Nucleus accumbens (tissue), 56 donors: Measurements from ENCODE around the gene EWSR1.
"Not testable (repeated sequence)": the region's sequence is repeated elsewhere in the genome, so short reads cannot be mapped to it uniquely, and the experiment has no call there.

ENCODE experiments used
- DNase-seq, 56 donors: peaks; one replicate each; lab custom pipeline; 2025; lab: John Stamatoyannopoulos, UW

The EWSR1 gene

DNA sequence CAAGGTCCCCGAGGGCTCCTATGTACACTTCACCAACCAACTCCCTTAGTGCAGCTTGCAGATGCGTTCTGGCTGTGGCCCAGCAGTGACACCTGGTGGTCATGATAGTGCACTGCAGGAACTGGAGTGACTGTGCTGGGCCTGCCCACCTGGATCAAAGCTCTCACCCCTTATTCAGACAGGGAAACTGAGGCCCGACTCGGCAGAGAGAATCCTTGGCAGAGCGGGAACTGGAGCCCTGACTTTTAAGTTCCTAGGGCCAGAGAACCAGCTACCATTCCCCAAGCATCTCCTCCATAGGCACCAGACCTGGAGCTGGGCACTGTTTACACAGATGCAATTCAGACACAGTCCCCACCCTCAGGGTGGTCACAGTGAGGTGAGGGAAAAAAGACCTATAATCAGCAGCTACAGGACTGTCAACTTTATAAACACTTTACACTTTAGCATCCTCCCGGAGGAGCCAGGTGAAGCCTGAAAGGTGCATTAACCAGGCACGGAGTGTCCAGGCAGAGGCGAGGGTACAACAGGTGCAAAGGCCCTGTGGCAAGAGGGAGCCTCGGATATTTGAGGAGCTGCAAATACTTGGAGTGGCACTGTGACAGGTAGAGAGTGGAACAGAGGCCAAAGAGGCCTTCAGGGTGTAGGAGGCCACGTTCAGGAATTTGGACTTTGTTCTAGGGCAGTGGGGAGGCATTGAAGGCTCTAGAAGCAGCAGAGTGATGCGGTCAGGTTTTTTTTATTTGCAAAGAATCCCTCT, 22.3 kb upstream of the EWSR1 start:
- peak in 43 of 56 donors; percentile 13 to 85 (median 43) for DNase-seq

DNA sequence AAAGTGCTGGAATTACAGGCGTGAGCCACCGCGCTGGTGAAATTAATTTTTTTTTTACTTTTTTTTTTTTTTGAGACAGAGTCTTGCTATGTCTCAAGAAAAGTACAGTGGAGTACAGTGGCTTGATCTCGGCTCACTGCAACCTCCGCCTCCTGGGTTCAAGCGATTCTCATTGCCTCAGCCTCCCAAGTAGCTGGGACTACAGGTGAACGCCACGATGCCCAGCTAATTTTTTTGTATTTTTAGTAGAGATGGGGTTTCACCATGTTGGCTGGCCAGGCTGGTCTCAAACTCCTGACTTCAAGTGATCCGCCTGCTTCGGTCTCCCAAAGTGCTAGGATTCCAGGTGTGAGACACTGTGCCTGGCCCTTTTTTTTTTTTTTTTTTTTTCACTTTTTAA, 20.2 kb upstream of the EWSR1 start:
- DNase-seq, result not testable (repeated sequence)

DNA sequence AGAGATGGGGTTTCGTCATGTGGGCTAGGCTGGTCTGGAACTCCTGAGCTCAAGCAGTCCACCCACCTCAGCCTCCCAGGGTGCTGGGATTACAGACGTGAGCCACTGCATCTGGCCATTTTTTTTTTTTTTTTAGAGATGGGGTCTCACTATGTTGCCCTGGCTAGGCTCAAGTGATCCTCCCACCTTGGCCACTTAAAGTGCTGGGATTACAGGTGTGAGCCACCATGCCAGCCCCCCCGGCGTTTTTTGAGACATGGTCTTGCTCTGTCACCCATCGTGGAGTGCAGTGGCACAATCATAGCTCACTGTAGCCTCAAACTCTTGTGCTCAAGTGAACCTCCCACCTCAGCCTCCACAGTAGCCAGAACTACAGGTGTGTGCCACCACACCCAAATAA, 16.8 kb upstream of the EWSR1 start:
- no peak for DNase-seq

DNA sequence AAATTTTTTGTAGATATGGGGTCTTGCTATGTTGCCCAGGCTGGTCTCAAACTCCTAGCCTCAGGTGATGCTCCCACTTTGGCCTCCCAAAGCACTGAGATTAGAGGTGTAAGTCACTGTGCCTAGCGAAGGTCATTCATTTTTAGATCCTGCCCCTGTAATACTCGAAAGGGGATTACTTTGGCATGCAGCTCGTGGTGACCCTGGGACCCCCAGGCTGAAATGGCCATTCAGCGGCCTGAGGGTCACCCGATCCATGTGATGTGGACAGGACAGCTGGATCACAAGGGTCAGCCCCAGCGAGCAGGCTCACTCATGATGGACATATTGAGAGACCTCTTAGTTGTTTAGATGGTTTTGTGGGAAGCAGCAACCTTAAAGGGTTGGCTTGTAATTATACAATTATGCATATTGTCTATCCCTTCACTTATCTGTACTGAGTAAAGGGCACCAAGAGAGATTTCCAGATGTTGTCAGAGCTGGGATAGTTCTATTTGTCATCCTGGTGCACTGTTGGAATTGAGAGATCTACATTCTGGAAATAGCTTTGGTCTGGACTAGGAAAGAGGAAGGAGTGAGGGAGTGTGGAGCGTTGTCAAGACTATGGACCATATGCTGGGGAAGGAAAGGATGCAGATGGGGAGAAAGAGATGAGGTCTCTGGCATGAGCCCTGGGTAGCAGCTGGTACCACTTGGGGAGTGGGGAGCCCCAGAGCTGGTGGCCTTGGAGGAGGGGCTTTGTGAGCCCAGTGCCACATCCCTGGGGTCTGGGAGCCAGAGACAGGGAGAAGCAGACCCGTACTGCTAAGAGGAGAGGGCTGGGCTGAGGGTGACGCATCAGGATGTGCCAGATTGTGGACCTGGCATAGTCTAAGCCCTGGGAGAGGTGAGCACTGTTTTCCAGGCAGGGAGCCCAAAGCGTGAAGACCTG, 15.8 kb upstream of the EWSR1 start:
- no peak for DNase-seq

DNA sequence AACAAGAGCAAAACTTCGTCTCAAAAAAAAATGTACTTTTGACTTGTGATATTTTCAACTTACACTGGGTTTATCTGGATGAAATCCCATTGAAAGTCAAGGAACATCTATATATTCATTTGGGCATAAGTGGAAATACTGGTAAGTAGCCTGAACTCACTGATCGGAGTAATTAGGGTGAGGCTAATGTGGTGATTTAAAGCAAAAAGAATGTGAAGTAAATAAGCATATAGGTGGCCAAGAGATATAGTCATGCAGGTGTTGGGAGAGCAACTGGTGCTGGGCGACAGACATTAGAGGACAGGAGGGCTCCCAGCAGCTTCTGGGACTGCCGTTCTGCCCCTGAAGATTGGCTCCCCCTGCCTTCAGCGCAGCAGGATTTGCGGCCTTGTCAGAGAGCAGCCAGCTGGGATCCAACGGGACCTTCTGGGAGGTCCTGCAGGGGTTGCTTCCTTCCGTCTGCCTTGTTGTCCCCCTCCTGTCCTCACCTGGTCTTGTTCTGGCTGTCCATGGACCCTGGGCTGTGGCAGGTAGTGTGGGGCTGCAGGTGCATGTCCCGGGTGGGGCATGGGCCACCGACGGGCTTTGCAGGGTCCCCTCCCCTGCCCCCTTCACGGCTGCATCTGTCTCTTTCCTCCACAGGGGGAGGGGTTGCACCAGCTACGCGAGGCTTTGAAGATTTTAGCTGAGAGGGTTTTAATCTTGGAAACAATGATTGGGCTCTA, 14.3 kb upstream of the EWSR1 start:
- DNase-seq, result no peak

DNA sequence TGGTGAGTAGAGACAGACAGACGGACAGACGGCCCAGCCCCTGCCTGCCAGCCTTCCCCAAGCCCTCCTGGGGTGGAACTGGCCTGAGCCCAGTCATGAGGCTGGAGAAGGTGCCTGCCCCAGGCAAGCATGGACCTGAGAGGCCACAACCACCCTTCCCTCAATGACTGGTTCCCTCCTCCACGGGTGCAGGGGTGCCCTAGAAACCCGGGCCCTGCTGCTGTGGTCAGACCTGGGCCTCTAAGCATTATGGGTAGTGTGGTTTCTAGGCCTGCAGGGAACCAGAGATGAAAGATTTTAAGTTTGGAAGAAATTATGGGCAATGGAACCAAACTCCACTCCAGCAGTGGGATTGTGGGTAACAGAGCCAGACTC, 13.8 kb upstream of the EWSR1 start:
- no peak for DNase-seq

DNA sequence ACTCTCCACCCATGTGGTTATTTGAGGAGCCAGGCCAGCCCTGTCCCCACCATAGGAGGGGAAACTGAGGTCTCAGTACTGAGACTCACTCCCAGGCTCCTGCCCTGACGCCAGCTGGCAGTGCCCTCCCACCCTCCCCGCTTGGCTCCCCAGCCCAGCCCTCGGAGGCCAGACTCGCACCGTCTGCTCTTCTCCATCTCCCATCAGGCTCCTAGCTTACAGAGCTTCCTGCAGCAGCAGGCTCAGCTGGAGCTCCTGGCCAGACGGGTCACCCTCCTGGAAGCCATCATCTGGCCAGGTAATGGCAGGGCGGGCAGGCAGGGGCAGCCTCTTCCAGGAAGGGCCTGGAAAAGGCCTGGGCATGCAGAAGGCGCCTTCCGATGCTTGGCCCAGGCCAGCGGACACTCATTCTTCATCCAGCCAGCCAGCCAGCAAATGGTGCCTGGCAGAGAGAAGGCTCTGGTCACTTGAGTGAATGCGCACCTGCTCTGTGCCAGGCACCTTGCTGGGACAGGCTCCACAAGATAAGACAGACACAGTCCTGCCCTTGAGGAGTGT, 12.9 kb upstream of the EWSR1 start:
- no peak for DNase-seq

DNA sequence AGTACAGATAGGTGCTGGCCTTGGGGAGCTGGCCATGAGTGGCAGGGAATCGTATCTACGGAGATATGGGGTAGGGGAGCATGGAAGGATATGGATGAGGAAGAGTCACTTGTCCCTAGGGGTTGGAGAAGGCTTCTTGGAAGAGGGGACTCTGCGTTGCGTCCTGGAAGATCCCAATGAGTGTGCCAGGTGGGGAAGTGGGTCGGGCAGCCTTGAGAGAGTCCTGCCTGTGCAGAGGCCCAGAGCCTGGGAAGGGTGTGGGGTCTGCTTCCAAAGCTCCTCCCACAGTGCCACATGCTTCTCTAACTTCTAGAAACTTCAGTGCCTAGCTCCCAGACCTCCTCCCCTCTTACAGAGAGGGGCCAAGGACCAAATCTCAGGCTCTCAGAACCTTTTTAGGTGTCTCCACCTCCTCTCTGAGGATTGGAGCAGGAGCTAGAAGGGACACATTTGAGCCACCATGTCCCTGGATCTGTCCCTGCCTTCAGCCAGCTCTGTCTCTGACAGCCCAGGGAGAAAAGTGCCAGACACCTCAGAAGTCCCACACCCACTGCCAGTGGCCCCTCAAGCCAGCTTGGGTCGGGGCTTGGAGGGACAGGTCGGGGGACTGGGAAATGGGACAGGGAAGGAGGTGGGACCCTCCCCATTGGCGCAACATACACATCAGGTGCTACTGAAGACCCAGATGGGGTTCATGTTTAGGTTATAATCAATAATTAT, 11.3 kb upstream of the EWSR1 start:
- no peak for DNase-seq

DNA sequence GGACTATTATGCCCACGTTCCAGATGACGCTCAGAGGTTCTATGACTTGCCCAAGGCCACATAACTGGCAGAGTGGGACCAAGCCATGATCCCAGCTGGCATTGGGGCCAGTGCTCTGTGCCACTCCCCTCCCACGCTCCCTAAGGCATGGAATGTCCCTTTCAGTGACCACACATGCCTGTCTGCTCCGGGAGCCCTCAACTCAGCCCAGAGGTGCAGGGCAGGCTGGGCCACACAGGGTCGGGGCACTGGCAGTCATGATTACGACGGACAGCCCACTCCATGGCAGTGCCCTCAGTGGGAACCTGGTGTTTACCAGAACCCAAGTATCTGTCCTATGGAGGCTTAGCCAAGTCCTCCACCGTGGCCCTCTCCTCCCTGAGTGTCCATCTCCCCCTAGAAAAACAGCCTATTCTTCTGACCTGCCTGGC, 10.3 kb upstream of the EWSR1 start:
- no peak for DNase-seq

DNA sequence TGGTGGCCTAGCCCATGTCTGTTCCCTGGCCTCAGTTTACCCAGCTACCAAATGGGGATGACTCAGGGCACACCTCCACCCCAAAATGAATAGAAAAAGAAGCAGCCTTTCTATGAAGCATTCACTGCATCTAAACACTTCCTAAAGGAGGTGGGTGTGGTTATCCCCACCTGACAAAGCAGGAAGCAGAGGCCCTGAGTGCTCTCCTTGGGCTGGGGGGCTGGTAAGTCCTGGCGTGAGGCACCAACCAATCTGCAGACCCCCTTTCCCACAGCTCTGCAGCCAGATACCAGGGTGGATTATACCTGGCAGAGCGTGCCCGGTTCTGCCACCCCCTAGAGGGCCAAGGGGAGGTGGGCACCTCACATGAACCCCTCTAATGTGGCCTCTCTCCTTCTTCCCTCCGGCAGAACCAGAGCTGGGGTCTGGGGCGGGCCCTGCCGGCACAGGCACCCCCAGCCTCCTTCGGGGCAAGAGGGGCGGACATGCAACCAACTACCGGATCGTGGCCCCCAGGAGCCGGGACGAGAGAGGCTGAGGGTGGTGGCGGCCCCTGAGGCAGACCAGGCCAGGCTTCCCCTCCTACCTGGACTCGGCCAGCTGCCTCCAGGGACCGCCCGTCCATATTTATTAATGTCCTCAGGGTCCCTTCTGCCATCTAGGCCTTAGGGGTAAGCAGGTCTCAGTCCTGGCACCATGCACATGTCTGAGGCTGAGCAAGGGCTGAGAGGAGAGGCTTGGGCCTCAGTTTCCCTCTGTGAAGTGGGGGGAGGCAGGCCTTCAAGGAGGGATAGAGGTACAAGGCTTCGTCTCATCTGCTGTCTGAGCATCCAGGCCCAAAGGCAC, 9.4 kb upstream of the EWSR1 start:
- no peak for DNase-seq

DNA sequence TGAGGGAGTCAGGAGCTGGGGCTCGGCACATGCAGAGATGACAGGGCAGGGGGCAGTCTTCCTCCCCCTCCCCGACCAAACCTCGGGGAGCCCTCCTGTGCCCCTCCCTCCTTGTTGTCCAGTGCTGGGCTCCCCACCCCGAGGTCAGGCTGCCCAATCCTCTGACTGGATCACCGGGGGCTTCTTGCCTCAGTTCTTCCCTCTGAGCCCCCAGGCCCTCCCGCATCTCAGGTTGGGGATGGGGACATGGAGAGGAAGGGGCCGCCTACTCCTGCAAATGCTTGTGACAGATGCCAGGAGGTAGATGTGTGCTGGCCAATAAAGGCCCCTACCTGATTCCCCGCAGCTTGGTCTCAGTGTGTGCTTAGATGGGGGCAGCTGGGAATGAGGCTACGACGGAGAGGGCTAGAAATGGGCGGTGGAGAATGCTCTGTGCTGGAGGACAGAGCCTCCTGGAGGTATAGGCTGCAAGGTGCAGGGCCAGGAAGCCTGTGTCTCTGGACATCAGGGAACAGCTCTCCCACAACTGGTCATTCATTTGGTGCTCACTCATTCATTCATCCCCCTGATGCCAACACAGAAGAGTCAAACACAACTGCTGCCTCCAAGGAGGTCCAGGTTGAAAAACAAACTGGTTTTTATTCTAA, 8.7 kb upstream of the EWSR1 start:
- no peak for DNase-seq

DNA sequence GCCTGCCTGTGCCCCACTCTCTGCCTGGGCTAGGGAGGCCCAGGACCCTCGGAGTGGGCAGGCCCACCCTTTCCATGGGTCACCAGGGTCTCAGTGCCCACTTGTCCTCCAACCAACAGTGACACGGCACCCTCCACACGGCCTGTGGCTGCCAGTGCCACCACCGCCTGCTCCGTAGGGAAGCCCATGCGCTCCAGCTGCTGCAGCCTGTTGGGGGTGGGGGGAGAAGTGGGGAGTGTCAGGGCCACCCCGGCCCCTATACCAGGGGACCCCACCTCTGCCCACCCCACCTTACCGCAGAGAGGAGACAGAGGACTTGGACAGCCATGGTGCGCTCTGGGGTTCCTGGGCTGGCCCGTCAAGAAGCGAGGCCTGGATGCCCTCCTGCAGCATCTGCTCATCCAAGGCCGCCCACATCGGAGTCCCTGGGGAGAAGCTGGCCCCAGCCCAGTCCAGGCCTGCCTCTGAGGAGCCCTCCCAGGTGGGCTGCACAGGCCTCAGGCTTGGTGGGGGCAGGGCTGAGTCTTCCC, 8.0 kb upstream of the EWSR1 start:
- no peak for DNase-seq

DNA sequence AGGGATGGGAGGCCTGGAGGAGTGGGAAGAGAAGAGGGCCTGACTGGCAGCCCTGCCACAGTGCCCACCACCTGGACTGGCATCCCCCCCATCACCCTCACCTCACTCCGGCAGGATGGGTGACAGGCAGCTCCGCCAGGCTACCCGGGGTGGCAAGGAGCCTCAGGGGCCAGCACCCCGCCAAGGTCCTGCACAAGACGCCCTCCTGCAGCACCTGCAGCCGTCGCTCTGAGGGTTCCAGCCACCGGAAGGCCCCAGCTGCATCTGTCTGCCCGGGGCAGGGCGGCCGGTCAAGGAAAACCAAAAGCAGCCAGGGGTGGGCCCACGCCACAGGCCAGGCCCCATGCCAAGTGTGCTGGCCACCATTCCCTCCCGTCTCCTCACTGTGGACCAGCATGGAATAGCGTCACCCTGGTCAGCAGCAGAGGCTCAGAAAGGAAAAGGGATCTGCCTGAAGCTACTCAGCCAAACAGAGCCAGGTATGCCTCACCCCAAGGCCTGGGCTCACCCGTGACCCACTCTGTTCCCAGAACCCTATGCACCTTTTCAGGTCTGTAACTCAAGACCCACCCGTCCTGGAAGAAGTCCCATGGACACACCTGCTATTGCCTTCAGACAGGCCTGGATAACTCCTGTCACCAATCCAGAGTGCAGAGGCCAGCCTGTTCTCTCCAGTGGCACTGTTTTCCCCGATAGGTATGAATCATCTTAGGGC, 7.3 kb upstream of the EWSR1 start:
- peak in 2 of 56 donors; percentile 16 to 24 for DNase-seq

DNA sequence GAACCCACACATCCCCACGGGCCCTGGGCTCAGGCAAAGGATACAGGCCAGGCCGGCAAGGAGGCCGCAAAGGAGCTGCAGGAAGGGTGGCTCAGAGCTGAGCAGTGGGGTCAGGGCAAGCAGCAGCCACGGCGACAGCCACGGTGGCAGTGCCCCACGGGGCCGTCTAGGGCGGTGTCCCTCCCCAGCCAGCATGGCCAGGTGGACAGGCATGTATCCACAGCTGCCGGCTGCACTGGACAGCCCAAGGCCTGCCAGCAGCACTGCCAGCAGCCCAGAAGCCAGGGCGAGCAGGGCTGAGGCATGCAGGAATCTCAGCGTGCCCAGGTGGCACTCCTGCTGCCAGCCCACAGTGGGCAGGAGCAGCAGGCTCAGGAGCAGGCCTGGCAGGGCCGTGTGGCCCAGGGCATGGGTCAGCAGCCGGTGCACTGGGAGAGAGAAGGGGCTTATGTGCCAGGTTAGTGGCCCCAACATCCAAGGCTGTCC, 4.2 kb upstream of the EWSR1 start:
- DNase-seq, result no peak

DNA sequence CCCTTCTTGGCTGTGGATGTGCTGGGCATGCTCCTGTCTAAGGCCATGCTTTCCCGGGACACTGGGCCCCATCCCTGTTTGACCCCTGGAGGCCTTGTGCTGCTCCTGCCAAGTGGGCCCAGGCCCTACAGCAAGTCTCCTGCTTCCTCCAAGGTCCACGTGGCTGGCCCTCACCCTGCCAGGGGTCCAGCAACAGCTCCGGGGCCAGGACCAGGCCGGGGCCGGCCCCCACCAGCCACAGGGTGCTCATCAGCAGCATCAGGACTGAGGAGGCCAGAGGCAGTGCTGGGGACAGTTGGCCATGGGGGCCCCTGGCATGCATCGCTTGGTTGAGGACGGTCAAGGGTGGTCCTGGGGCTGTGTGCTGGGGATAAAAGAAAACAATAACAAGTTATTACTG, 2.8 kb upstream of the EWSR1 start:
- no peak for DNase-seq

DNA sequence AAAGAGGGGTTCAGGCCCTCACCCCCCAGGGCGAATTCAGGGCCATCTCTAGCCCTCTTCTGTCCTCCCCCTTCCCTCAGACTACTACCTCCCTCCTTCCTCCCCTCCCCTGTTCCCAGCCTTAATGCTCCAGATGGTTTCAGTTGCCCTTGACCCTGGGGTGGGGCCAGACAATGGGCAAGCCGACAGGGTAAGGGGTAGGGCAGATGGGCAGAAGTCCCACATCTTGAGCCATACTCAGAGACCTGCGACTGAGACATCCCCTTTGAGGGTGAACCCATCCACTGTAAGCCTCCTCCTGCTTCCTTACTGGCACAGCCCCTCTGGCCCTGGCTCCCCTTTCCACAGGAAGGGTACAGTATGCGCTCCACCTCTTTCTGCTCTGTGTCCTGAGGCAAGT, 2.1 kb upstream of the EWSR1 start:
- no peak for DNase-seq
